DOHH2 (cell line): ENCODE data around the gene NEAT1.

Experiments used
- H3F3A ChIP-seq: fragments of 200-600 bp; sonication (generic), shearing (Covaris generic); 2 replicates; pipeline ENCODE4 v1.6.0; 2016; ENCODE audit warnings: antibody characterized with exemption, mild to moderate bottlenecking; ENCODE audit not compliant: control insufficient read depth, insufficient read depth
- H3K27ac ChIP-seq: fragments of 200-600 bp; sonication (generic); 2 replicates; pipeline ENCODE4 v1.5.1; 2014; ENCODE audit warnings: low read depth, mild to moderate bottlenecking, low read length, moderate library complexity
- H3K27me3 ChIP-seq: fragments of 200-600 bp; sonication (generic); 2 replicates; pipeline ENCODE4 v1.6.1; 2014; ENCODE audit warnings: mild to moderate bottlenecking, low read length, mixed read lengths; ENCODE audit not compliant: control insufficient read depth
- H3K36me3 ChIP-seq: fragments of 200-600 bp; sonication (generic); 2 replicates; pipeline ENCODE4 v1.6.1; 2014; ENCODE audit warnings: mild to moderate bottlenecking, low read length, moderate library complexity, mixed read lengths; ENCODE audit not compliant: control insufficient read depth
- H3K4me1 ChIP-seq: fragments of 200-600 bp; sonication (generic); 2 replicates; pipeline ENCODE4 v1.6.1; 2014; ENCODE audit warnings: mild to moderate bottlenecking, low read length, mixed read lengths; ENCODE audit not compliant: control insufficient read depth
- H3K4me2 ChIP-seq: fragments of 200-600 bp; sonication (generic); 2 replicates; pipeline ENCODE4 v1.6.0; 2014; ENCODE audit warnings: mild to moderate bottlenecking, low read length, moderate library complexity
- H3K4me3 ChIP-seq: fragments of 200-600 bp; sonication (generic); 2 replicates; pipeline ENCODE4 v1.5.1; 2014; ENCODE audit warnings: mild to moderate bottlenecking, low read length, mixed read lengths
- H3K79me2 ChIP-seq: fragments of 200-600 bp; sonication (generic); 2 replicates; pipeline ENCODE4 v1.6.1; 2014; ENCODE audit warnings: mild to moderate bottlenecking, low read length, mixed read lengths; ENCODE audit not compliant: control insufficient read depth
- H3K9me2 ChIP-seq: fragments of 200-600 bp; sonication (generic); replicated peaks from 2 replicates; pipeline ENCODE4 v1.6.1; 2014; ENCODE audit warnings: mild to moderate bottlenecking, low read length, mixed read lengths; ENCODE audit not compliant: control insufficient read depth
- H3K9me3 ChIP-seq: fragments of 200-600 bp; sonication (generic); 2 replicates; pipeline ENCODE4 v1.6.1; 2014; ENCODE audit warnings: antibody characterized with exemption, low read length, mixed read lengths; ENCODE audit not compliant: control insufficient read depth, insufficient read depth
- H4K20me1 ChIP-seq: fragments of 200-600 bp; sonication (generic); 2 replicates; pipeline ENCODE4 v1.6.0; 2014; ENCODE audit warnings: low read depth, mild to moderate bottlenecking, antibody characterized with exemption, low read length, moderate library complexity; ENCODE audit not compliant: control insufficient read depth, insufficient read depth
- EZH2phosphoT487 ChIP-seq: fragments of 200-600 bp; sonication (generic); IDR thresholded peaks from 2 replicates; pipeline ENCODE4 v1.6.1; 2017; ENCODE audit warnings: borderline replicate concordance, mild to moderate bottlenecking, antibody characterized with exemption, low read length, moderate library complexity, mixed read lengths
- TF ChIP-seq, protein P1 (sequence below): fragments of 200-600 bp; sonication (generic); IDR thresholded peaks from one replicate; pipeline ENCODE4 v1.5.1; 2014; ENCODE audit warnings: antibody characterized with exemption, mild to moderate bottlenecking, low read depth, low read length; ENCODE audit not compliant: poor library complexity, severe bottlenecking

The NEAT1 gene

GRCh38 chr11:65380460-65381119 is 42.0 kb upstream of the NEAT1 start:
- Histone ChIP-seq H3K79me2 (no peaks in the 10 kb centered on the region), H3K27ac (no peak overlapping the region), H3K9me2 (no peaks in the 10 kb centered on the region), H3K27me3 (no peaks in the 10 kb centered on the region), H3K4me1 (peaks cover 63% of the 10 kb centered on the region), H3K36me3 (no peaks in the 10 kb centered on the region), H3F3A (peaks cover 7% of the 10 kb centered on the region), H4K20me1 (no peaks in the 10 kb centered on the region), H3K4me2 (peak overlapping the region; percentile 97; the same call in 1 of the 2 replicates), H3K9me3 (no peaks in the 10 kb centered on the region), H3K4me3 (no peak overlapping the region)
- TF ChIP-seq EZH2phosphoT487 = no peak
- TF ChIP-seq, protein P1, sequence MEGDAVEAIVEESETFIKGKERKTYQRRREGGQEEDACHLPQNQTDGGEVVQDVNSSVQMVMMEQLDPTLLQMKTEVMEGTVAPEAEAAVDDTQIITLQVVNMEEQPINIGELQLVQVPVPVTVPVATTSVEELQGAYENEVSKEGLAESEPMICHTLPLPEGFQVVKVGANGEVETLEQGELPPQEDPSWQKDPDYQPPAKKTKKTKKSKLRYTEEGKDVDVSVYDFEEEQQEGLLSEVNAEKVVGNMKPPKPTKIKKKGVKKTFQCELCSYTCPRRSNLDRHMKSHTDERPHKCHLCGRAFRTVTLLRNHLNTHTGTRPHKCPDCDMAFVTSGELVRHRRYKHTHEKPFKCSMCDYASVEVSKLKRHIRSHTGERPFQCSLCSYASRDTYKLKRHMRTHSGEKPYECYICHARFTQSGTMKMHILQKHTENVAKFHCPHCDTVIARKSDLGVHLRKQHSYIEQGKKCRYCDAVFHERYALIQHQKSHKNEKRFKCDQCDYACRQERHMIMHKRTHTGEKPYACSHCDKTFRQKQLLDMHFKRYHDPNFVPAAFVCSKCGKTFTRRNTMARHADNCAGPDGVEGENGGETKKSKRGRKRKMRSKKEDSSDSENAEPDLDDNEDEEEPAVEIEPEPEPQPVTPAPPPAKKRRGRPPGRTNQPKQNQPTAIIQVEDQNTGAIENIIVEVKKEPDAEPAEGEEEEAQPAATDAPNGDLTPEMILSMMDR = no peak

DNA sequence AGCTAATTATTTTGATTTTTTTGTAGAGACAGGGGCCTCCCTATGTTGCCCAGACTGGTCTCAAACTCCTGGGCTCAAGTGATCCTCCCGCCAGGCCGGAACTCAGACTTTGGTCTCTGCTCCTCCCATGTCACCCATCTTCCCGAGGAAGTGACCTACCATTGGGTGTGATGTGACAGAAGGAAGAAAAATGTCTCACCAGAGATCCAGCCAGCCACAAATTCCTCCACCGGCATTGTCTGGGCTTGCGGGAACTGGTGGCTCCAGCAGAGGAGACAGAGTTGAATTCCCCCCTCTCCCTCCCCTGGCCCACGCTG is 40.9 kb upstream of the NEAT1 start:
- peaks cover 7% of the 10 kb centered on the region for H3F3A ChIP-seq
- peaks cover 70% of the 10 kb centered on the region for H3K4me1 ChIP-seq
- H4K20me1 ChIP-seq = no peaks in the 10 kb centered on the region
- H3K27ac ChIP-seq = peak overlapping the region; percentile 79
- no peaks in the 10 kb centered on the region for H3K27me3 ChIP-seq
- H3K4me2 ChIP-seq = peak overlapping the region; percentile 97
- H3K9me3 ChIP-seq = no peaks in the 10 kb centered on the region
- peak overlapping the region; percentile 81 for H3K4me3 ChIP-seq
- no peaks in the 10 kb centered on the region for H3K9me2 ChIP-seq
- H3K36me3 ChIP-seq = peaks cover under 1% of the 10 kb centered on the region; the same call in 1 of the 2 replicates
- no peak for TF ChIP-seq EZH2phosphoT487
- TF ChIP-seq, protein P1 = no peak
- H3K79me2 ChIP-seq = peaks cover 2% of the 10 kb centered on the region

DNA sequence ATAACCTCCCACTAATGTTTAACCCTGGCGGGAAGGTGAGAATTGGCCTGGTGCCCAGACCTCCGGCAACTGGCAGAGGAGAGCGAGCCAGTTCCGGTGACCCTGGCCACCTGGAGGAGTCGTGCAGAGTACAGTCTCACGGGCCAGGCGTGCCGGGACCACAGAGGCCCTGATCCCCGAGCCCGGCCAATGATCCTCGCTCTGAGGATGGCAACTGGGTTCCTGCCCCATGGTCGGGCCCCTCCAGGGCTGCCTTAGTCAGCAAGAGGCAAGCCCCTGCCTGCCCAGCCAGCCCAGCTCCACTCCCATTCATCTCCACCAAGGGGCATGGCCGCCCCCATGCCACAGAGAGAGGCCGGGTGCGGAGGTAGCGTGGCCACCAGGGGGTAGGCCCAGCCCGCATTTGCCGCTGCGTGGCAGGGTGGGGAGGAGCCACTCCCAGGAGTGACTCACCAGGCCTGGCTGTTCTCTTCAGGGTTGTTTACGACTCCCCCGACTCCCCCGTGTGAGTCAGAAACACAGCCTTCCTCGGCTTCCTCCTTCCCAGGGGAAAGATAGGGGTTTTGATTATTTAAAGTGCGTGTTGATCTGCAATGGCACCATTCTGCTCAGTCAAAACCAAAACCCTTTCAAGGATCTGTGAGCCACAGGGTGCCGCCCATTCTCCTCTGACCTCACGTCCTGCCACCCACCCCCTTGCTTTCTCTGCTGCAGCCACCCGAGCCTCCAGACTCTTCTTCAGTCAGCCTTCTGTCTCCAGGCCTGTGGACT is 40.4 kb upstream of the NEAT1 start, which contains the start of gene SLC25A45:
Gene SLC25A45 (minus strand): TSS at position 614 of the 771 bp plus-strand sequence. CDS start 695 bp downstream, outside the sequence.
- no peaks in the 10 kb centered on the region for H4K20me1 ChIP-seq
- peak within 1 kb of the TSS; percentile 79 for H3K27ac ChIP-seq
- H3K4me1 ChIP-seq = peaks cover 74% of the 10 kb centered on the region
- H3K9me3 ChIP-seq = no peaks in the 10 kb centered on the region
- TF ChIP-seq, protein P1 = peak; percentile 84
- TF ChIP-seq EZH2phosphoT487 = no peak
- H3K36me3 ChIP-seq = peaks cover 4% of the 10 kb centered on the region; the same call in 1 of the 2 replicates
- H3K4me2 ChIP-seq = peak within 1 kb of the TSS; percentile 97
- H3F3A ChIP-seq = peaks cover 7% of the 10 kb centered on the region
- peak within 1 kb of the TSS; percentile 81 for H3K4me3 ChIP-seq
- H3K27me3 ChIP-seq = no peaks in the 10 kb centered on the region
- peaks cover 7% of the 10 kb centered on the region for H3K79me2 ChIP-seq
- H3K9me2 ChIP-seq = no peaks in the 10 kb centered on the region
